ENCODE results near the gene SPANXA1.
"Not testable (repeated sequence)": the region's sequence is repeated elsewhere in the genome, so short reads cannot be mapped to it uniquely, and the experiment has no call there.

The SPANXA1 gene, protein sequence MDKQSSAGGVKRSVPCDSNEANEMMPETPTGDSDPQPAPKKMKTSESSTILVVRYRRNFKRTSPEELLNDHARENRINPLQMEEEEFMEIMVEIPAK

DNA sequence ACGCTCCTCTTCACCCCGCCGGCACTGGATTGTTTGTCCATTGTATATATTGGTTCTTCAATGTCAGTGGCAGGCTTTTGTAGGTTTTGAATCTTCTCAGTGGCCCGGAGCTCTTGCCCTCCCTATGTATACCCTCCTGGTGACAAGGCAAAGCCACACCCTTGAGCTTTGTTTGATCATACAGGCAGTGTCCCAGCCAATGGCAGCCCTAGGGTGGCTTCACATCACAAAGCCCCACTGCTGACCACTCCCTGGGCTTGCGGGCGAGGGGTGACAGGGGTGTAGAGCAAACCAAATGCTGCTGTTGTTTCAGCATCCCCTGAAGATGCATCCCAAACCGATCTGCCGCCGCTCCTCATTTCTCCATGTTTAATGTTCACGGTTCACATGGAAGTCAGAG lies at the start of gene SPANXA1:
TSS of gene SPANXA1 (minus strand) at position 101 of the 400 bp plus-strand sequence. CDS start at position 41, 60 bp downstream.
- not testable (repeated sequence) for FAIRE-seq

DNA sequence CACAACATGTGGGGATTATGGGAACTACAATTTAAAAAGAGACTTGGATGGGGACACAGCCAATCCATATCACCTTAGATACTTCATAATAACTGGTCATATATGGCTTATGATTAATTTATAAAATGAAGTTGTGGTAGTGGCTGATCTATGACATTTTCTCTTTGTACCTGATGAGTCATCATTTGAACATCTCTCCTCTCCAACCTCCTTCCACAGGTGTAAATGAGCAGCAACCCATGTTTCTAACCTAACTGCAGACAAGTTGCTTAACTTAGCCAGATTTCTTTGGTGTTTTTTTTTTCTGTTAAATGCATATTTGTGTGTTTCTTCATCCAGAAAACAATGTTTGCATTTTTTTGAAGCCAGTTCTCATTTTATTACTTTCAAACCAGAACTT lies 47.6 kb upstream of the SPANXA1 start:
- FAIRE-seq = no peak

DNA sequence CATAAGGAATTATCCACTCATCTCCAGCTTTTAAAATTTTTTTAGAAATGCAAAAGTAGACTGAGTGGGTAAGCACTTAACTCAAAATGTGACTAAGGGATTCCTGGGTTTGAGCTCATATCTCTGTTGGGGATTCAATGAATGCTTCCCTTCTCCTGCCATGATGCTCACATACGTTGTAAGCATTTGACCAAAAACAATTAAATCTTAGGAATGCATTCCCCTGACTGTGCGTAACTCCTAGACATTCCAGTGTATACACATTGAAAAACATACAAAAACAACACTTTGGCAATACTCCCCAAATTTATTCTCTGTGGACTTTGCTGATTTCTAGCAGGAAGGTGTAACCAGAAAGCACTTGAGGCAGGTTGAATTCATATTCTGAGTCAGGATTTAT lies 34.8 kb upstream of the SPANXA1 start:
- FAIRE-seq = no peak

DNA sequence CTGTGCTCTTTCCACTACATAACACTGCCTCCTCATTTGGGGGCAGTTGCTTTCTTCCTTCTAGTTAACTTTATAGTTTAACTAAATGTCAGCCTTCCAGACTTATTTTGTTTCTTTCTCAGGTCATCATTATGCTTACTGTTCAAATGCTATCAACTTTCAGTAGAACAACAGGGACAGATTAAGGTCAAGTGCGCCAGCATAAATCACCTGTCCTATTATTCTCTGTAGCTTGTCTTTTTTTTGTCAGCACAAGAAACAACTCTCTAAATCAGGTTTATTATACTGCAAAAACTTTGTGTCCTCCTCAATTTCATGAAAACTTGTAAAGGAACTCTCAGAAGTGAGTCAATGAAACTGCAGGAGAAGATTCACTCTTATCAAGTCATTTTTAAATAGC lies 24.6 kb upstream of the SPANXA1 start:
- no peak for FAIRE-seq

DNA sequence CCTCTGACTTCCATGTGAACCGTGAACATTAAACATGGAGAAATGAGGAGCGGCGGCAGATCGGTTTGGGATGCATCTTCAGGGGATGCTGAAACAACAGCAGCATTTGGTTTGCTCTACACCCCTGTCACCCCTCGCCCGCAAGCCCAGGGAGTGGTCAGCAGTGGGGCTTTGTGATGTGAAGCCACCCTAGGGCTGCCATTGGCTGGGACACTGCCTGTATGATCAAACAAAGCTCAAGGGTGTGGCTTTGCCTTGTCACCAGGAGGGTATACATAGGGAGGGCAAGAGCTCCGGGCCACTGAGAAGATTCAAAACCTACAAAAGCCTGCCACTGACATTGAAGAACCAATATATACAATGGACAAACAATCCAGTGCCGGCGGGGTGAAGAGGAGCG lies 4.9 kb upstream of the SPANXA1 start, which contains the start of gene SPANXA2:
TSS of gene SPANXA2 (plus strand) at position 301 of the 400 bp plus-strand sequence. CDS start at position 361, 60 bp downstream.
- not testable (repeated sequence) for FAIRE-seq

DNA sequence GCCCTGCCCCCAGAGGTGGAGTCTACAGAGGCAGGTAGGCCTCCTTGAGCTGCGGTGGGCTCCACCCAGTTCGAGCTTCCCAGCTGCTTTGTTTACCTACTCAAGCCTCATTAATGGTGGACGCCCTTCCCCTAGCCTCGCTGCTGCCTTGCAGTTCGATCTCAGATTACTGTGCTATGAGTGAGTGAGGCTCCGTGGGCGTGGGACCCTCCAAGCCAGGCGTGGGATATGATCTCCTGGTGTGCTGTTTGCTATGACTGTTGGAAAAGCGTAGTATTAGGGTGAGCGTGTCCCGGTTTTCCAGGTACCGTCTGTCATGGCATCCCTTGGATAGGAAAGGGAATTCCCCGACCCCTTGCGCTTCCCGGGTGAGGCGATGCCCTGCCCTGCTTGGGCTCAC lies 42.0 kb downstream of the SPANXA1 start:
- FAIRE-seq = not testable (repeated sequence)

Data from TTC549 (cell line).